Measurements from ENCODE around the gene SGSM1.
A peak's percentile ranks its signal among the peaks of the same experiment; 100 is the strongest.

GRCh38 chr22:24952837-24953383 lies 146.9 kb downstream of the SGSM1 start:
- TF ChIP-seq CTCF (IDR thresholded peaks at IDR 0.05) (no peak), POLR2AphosphoS5 (IDR thresholded peaks at IDR 0.05) (peak in 1 of 3 donors; percentile 38)

Data from suprapubic skin (tissue), 3 donors.